Hepatocyte (in vitro differentiated cells): ENCODE results near the gene MYL6.

Experiments
- EZH2 ChIP-seq: fragments of 200-600 bp; sonication (generic); IDR thresholded peaks from 2 replicates; pipeline ENCODE4 v1.6.1; 2016; ENCODE audit warnings: antibody characterized with exemption, mild to moderate bottlenecking, borderline replicate concordance
- EZH2phosphoT487 ChIP-seq: fragments of 200-600 bp; sonication (generic); IDR thresholded peaks from one replicate; pipeline ENCODE4 v1.6.1; 2018; ENCODE audit warnings: antibody characterized with exemption, mild to moderate bottlenecking, low read depth, moderate library complexity; ENCODE audit not compliant: unreplicated experiment, severe bottlenecking
- TF ChIP-seq, protein P1 (sequence below): fragments of 200-600 bp; sonication (generic); IDR thresholded peaks from 2 replicates; pipeline ENCODE4 v1.5.1; 2016; ENCODE audit warnings: antibody characterized with exemption, mild to moderate bottlenecking; ENCODE audit not compliant: poor library complexity

DNA sequence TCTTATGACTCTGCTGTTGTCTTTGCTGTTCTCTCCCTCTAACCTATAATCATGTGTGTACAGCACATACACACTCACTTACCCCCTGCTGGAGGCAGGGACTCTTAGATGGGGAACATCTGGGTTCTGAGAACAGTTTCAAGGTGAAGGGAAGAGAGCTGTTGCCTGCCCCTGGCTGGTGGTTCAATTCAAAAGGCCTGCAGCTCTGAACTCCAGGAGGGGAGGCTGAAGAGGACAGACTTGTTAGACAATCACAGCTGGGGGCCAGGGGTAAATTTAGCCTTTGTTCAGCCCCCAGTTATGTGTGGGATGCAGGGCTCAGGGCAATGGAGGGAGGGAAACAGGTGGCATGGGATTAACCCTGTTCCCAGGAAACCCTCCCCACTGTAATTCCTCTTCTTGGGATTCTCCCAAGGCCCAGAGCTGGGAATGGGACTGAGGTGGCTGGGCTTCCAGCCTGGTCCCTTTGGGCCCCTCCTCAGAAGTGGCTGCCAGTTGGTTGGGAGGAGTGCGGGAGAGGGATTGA is 3.9 kb upstream of the MYL6 start:
- TF ChIP-seq, protein P1, sequence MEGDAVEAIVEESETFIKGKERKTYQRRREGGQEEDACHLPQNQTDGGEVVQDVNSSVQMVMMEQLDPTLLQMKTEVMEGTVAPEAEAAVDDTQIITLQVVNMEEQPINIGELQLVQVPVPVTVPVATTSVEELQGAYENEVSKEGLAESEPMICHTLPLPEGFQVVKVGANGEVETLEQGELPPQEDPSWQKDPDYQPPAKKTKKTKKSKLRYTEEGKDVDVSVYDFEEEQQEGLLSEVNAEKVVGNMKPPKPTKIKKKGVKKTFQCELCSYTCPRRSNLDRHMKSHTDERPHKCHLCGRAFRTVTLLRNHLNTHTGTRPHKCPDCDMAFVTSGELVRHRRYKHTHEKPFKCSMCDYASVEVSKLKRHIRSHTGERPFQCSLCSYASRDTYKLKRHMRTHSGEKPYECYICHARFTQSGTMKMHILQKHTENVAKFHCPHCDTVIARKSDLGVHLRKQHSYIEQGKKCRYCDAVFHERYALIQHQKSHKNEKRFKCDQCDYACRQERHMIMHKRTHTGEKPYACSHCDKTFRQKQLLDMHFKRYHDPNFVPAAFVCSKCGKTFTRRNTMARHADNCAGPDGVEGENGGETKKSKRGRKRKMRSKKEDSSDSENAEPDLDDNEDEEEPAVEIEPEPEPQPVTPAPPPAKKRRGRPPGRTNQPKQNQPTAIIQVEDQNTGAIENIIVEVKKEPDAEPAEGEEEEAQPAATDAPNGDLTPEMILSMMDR: no peak
- TF ChIP-seq EZH2phosphoT487 (no peak), EZH2 (no peak)
